ENCODE measurements around the gene PRKG1.

- TF ChIP-seq, protein P1, sequence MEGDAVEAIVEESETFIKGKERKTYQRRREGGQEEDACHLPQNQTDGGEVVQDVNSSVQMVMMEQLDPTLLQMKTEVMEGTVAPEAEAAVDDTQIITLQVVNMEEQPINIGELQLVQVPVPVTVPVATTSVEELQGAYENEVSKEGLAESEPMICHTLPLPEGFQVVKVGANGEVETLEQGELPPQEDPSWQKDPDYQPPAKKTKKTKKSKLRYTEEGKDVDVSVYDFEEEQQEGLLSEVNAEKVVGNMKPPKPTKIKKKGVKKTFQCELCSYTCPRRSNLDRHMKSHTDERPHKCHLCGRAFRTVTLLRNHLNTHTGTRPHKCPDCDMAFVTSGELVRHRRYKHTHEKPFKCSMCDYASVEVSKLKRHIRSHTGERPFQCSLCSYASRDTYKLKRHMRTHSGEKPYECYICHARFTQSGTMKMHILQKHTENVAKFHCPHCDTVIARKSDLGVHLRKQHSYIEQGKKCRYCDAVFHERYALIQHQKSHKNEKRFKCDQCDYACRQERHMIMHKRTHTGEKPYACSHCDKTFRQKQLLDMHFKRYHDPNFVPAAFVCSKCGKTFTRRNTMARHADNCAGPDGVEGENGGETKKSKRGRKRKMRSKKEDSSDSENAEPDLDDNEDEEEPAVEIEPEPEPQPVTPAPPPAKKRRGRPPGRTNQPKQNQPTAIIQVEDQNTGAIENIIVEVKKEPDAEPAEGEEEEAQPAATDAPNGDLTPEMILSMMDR (IDR thresholded peaks at IDR 0.05; ENCODE audit: borderline replicate concordance, extremely low read depth, low read length, poor library complexity, severe bottlenecking), result no peak
- no peak for TF ChIP-seq EZH2 (IDR thresholded peaks at IDR 0.05; ENCODE audit: borderline replicate concordance, low read depth, low read length, severe bottlenecking)
Measured at GRCh38 chr10:51815723-51816122, 741.4 kb downstream of the PRKG1 start.
